Loucy (cell line): Measurements from ENCODE around the gene MTMR1.

Experiments used
- H2AFZ ChIP-seq: fragments of 200-600 bp; sonication (generic); 2 replicates; pipeline ENCODE4 v1.6.0; 2016; ENCODE audit warnings: antibody characterized with exemption, mild to moderate bottlenecking, low read length, moderate library complexity
- H3F3A ChIP-seq: fragments of 200-600 bp; 2 replicates; pipeline ENCODE4 v1.6.0; 2016; ENCODE audit warnings: antibody characterized with exemption, low read depth, mild to moderate bottlenecking
- H3K27me3 ChIP-seq: fragments of 200-600 bp; sonication (generic); 2 replicates; pipeline ENCODE4 v1.6.1; 2014; ENCODE audit warnings: low read length, mild to moderate bottlenecking; ENCODE audit not compliant: insufficient read depth, poor library complexity, severe bottlenecking
- H3K36me3 ChIP-seq: fragments of 200-600 bp; sonication (generic); 2 replicates; pipeline ENCODE4 v1.6.1; 2016; ENCODE audit warnings: low read length; ENCODE audit not compliant: insufficient read depth
- H3K4me1 ChIP-seq: fragments of 200-600 bp; sonication (generic); 2 replicates; pipeline ENCODE4 v1.5.1; 2014; ENCODE audit warnings: low read length, mild to moderate bottlenecking; ENCODE audit not compliant: insufficient read depth, poor library complexity, severe bottlenecking
- H3K4me2 ChIP-seq: fragments of 200-600 bp; sonication (generic); 2 replicates; pipeline ENCODE4 v1.6.0; 2014; ENCODE audit warnings: antibody characterized with exemption, low read length, low read depth, mild to moderate bottlenecking; ENCODE audit not compliant: poor library complexity, severe bottlenecking
- H3K4me3 ChIP-seq: fragments of 200-600 bp; sonication (generic); 2 replicates; pipeline ENCODE4 v1.5.1; 2014; ENCODE audit warnings: low read length, mild to moderate bottlenecking, mixed read lengths; ENCODE audit not compliant: poor library complexity, severe bottlenecking
- H3K79me2 ChIP-seq: fragments of 200-600 bp; sonication (generic); 2 replicates; pipeline ENCODE4 v1.6.1; 2014; ENCODE audit warnings: low read length; ENCODE audit not compliant: insufficient read depth
- H3K9ac ChIP-seq: fragments of 200-600 bp; sonication (generic); 2 replicates; pipeline ENCODE4 v1.6.0; 2014; ENCODE audit warnings: mild to moderate bottlenecking, low read depth, low read length, moderate library complexity; ENCODE audit not compliant: poor library complexity, severe bottlenecking
- H3K9me2 ChIP-seq: fragments of 200-600 bp; sonication (generic); replicated peaks from 2 replicates; pipeline ENCODE4 v1.6.1; 2016; ENCODE audit warnings: low read depth, low read length, mixed read lengths
- H3K9me3 ChIP-seq: fragments of 200-600 bp; sonication (generic); 2 replicates; pipeline ENCODE4 v1.6.1; 2014; ENCODE audit warnings: mild to moderate bottlenecking, antibody characterized with exemption, low read length, low read depth; ENCODE audit not compliant: insufficient read depth
- H4K20me1 ChIP-seq: fragments of 200-600 bp; sonication (generic); 2 replicates; pipeline ENCODE4 v1.6.0; 2014; ENCODE audit warnings: antibody characterized with exemption, low read length, mild to moderate bottlenecking; ENCODE audit not compliant: insufficient read depth, poor library complexity, severe bottlenecking
- EZH2phosphoT487 ChIP-seq: fragments of 200-600 bp; IDR thresholded peaks from 2 replicates; pipeline ENCODE4 v1.6.1; 2018; ENCODE audit warnings: antibody characterized with exemption, mild to moderate bottlenecking, moderate library complexity, borderline replicate concordance
- TF ChIP-seq, protein P1 (sequence below): fragments of 200-600 bp; sonication (generic); conservative IDR thresholded peaks from 2 replicates; pipeline ENCODE4 v1.5.1; 2014; ENCODE audit warnings: mild to moderate bottlenecking, antibody characterized with exemption, low read length

MTMR1 gene

DNA sequence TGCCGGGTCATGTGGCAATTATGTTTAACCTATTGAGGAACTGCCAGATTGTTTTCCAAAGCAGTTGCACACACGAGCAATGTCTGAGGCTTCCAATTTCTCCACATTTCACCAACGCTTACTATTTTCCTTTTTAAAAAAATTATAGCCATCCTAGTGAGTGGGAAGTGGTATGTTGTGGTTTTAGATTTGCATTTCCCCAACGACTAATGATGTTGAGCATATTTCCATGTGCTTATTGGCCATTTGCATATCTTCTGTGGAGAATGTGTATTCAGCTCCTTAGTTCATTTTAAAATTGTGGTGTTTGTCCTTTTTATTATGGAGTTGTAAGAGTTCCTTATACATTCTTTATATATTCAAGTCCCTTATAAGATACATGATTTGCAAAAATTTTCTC lies 60.2 kb downstream of the MTMR1 start:
- peaks cover 12% of the 10 kb centered on the region; the same call in 1 of the 2 replicates for H3K36me3 ChIP-seq
- no peaks in the 10 kb centered on the region for H3K27me3 ChIP-seq
- H3K4me3 ChIP-seq: no peak overlapping the region
- TF ChIP-seq, protein P1, sequence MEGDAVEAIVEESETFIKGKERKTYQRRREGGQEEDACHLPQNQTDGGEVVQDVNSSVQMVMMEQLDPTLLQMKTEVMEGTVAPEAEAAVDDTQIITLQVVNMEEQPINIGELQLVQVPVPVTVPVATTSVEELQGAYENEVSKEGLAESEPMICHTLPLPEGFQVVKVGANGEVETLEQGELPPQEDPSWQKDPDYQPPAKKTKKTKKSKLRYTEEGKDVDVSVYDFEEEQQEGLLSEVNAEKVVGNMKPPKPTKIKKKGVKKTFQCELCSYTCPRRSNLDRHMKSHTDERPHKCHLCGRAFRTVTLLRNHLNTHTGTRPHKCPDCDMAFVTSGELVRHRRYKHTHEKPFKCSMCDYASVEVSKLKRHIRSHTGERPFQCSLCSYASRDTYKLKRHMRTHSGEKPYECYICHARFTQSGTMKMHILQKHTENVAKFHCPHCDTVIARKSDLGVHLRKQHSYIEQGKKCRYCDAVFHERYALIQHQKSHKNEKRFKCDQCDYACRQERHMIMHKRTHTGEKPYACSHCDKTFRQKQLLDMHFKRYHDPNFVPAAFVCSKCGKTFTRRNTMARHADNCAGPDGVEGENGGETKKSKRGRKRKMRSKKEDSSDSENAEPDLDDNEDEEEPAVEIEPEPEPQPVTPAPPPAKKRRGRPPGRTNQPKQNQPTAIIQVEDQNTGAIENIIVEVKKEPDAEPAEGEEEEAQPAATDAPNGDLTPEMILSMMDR: no peak
- TF ChIP-seq EZH2phosphoT487: no peak
- H3K79me2 ChIP-seq: no peaks in the 10 kb centered on the region
- no peaks in the 10 kb centered on the region for H3K9me3 ChIP-seq
- H3K4me2 ChIP-seq: no peak overlapping the region
- H4K20me1 ChIP-seq: no peaks in the 10 kb centered on the region
- no peak overlapping the region for H3K9ac ChIP-seq
- no peaks in the 10 kb centered on the region for H3K9me2 ChIP-seq
- no peaks in the 10 kb centered on the region for H3F3A ChIP-seq
- no peak overlapping the region for H2AFZ ChIP-seq
- no peaks in the 10 kb centered on the region for H3K4me1 ChIP-seq

DNA sequence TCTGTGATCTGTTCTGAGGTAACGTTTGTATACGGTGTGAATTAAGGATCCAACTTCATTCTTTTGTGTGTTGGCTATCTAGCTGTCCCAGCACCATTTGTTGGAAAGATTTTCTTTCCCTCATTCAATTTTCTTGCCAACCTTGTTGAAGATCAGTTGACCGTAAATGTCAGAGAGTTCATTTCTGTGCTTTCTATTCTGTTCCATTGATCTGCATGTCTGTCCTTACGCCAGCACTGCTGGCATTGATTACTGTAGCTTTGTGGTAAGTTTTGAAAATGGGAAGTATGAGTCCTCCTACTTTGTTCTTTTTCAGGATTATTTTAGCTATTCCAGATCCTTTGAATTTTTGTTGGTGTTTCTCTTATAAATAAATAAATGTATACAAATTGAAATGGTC lies 60.8 kb downstream of the MTMR1 start:
- peaks cover 12% of the 10 kb centered on the region; the same call in 1 of the 2 replicates for H3K36me3 ChIP-seq
- H3K79me2 ChIP-seq: no peaks in the 10 kb centered on the region
- H3K4me3 ChIP-seq: no peak overlapping the region
- H3K9me3 ChIP-seq: no peaks in the 10 kb centered on the region
- H2AFZ ChIP-seq: no peak overlapping the region
- H3K9ac ChIP-seq: no peak overlapping the region
- no peaks in the 10 kb centered on the region for H3K27me3 ChIP-seq
- H3F3A ChIP-seq: no peaks in the 10 kb centered on the region
- no peaks in the 10 kb centered on the region for H3K9me2 ChIP-seq
- H3K4me1 ChIP-seq: no peaks in the 10 kb centered on the region
- no peak overlapping the region for H3K4me2 ChIP-seq
- no peak for TF ChIP-seq EZH2phosphoT487
- TF ChIP-seq, protein P1: no peak
- H4K20me1 ChIP-seq: no peaks in the 10 kb centered on the region

DNA sequence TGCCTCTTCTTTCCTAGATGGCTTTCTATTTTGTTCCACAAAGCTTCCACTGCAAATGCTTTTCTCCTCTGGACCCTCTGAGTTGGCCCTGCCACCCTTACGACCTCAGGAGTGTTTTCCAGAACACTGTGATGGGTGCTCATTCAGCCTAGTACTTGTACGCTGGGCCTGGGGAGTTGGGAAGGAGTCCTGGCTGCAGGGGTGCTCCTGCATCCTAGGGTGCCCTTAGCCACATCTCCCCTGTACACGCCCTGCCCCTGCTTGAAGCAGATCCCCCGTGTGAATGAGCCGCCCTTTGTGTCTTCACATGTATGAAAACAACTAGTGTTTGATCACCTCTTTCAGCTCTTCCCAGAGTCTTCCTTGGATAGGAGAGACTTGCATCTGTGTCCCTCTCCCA lies 64.2 kb downstream of the MTMR1 start:
- no peak overlapping the region for H3K4me2 ChIP-seq
- H3K4me1 ChIP-seq: no peaks in the 10 kb centered on the region
- no peak overlapping the region for H2AFZ ChIP-seq
- H3K27me3 ChIP-seq: no peaks in the 10 kb centered on the region
- no peaks in the 10 kb centered on the region for H3K9me2 ChIP-seq
- H3K4me3 ChIP-seq: no peak overlapping the region
- no peaks in the 10 kb centered on the region for H3K9me3 ChIP-seq
- H3K79me2 ChIP-seq: no peaks in the 10 kb centered on the region
- no peak for TF ChIP-seq EZH2phosphoT487
- TF ChIP-seq, protein P1: no peak
- no peak overlapping the region for H3K9ac ChIP-seq
- no peaks in the 10 kb centered on the region for H4K20me1 ChIP-seq
- H3F3A ChIP-seq: no peaks in the 10 kb centered on the region
- H3K36me3 ChIP-seq: peaks cover 2% of the 10 kb centered on the region; the same call in 1 of the 2 replicates
